GM19328 (cell line): ENCODE measurements around the gene RPP21.

Experiments used
- ATAC-seq: cut with Tn5 transposase; IDR thresholded peaks from one replicate; pipeline ENCODE4 v1.9.1; 2021; ENCODE audit warnings: mild to moderate bottlenecking, moderate library complexity; ENCODE audit not compliant: unreplicated experiment

Gene RPP21

GRCh38 chr6:30328397-30328796, 16.6 kb upstream of the RPP21 start:
- ATAC-seq, result no peak

GRCh38 chr6:30329331-30329730, 15.6 kb upstream of the RPP21 start:
- no peak for ATAC-seq

GRCh38 chr6:30331981-30332380, 13.0 kb upstream of the RPP21 start:
- no peak for ATAC-seq

- ATAC-seq, result no peak
Measured at GRCh38 chr6:30334075-30334783, 10.7 kb upstream of the RPP21 start.

- no peak for ATAC-seq
Measured at GRCh38 chr6:30340589-30341054, 4.3 kb upstream of the RPP21 start.

GRCh38 chr6:30341218-30341617, 3.7 kb upstream of the RPP21 start:
- ATAC-seq, result no peak

- ATAC-seq, result no peak
Measured at GRCh38 chr6:30341728-30342127, 3.2 kb upstream of the RPP21 start.

GRCh38 chr6:30344191-30344867, 627 bp upstream of the RPP21 start:
- peak; percentile 21 for ATAC-seq

GRCh38 chr6:30345852-30346251, 896 bp downstream of the RPP21 start:
- no peak for ATAC-seq

GRCh38 chr6:30348957-30349356, 4.0 kb downstream of the RPP21 start:
- no peak for ATAC-seq

- ATAC-seq, result no peak
Measured at GRCh38 chr6:30349421-30350177, 4.6 kb downstream of the RPP21 start.

- ATAC-seq, result no peak
Measured at GRCh38 chr6:30350524-30350923, 5.6 kb downstream of the RPP21 start.

- ATAC-seq, result no peak
Measured at GRCh38 chr6:30352550-30352949, 7.6 kb downstream of the RPP21 start.

- no peak for ATAC-seq
Measured at GRCh38 chr6:30355281-30355680, 10.3 kb downstream of the RPP21 start.

GRCh38 chr6:30356536-30356935, 11.6 kb downstream of the RPP21 start:
- ATAC-seq, result no peak

- no peak for ATAC-seq
Measured at GRCh38 chr6:30357678-30358540, 13.0 kb downstream of the RPP21 start.

- no peak for ATAC-seq
Measured at GRCh38 chr6:30359276-30359675, 14.3 kb downstream of the RPP21 start.

GRCh38 chr6:30360139-30360538, 15.2 kb downstream of the RPP21 start:
- no peak for ATAC-seq

- ATAC-seq, result no peak
Measured at GRCh38 chr6:30361661-30362060, 16.7 kb downstream of the RPP21 start.

GRCh38 chr6:30363459-30363858, 18.5 kb downstream of the RPP21 start:
- ATAC-seq, result no peak

- ATAC-seq, result no peak
Measured at GRCh38 chr6:30364591-30364990, 19.6 kb downstream of the RPP21 start.
